ENCODE data around the gene PIK3C3.

The PIK3C3 gene

DNA sequence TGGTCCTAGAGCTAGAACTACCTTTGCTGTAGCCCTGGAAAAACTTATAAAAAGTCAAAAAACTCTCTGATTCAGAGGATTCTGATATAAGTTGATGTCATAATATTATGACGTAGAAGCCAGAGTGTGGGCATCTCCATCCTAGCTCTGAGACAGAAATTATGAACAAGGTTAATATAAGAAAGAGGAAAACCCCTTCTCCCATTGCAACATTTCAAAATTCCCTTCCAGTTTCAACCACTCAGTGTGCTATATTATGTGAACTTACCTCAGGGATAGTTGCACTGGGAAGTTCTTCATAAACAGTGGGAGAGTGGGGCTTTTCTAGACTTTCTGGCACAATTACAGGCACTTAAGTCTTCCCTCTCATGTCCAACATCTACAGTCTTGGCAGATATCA, 171.6 kb downstream of the PIK3C3 start:
- no peak for DNase-seq (ENCODE audit: low read depth in 2 of 2)

DNA sequence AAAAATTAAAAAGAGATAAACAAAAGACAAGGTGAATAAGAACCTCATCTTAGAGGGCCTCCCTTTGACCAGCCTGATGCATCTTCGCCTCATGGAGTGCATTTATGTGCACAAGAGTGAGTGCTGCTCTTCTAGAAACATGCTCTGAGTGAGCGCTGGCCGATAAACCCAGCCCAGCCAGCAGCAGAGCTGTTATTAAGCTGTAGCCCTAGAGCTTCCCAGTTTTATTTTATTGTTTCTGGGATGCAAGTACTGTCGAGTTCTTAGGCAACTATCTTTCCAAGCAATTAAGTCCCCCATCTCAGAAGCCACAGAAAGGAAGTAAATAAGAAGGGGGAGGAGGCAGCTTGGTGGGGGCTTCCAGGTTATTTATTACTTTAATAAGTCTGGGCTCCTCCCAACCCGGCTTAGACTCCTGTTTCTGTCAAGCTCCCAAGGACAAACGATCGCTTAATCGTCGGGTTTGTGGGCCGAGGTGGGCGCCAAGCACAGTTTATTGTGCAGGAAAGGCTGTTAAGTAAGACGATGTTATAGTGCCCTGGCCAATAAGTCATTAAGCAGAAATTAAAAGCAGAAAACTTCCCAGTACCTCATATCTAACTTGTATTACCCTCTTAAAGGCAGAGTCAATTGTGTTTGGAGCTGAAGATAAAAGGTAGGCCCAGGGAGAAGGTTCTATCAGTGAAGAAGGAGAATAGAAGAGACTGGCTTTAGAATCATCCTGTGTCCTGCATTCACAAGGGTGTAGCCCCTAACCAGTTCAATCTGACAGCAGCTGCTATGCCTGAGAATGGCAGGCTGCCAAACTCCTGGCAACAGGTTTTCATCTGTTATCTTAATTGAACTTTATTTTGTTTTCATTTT, 176.3 kb downstream of the PIK3C3 start:
- DNase-seq (ENCODE audit: low read depth in 2 of 2) = no peak

DNA sequence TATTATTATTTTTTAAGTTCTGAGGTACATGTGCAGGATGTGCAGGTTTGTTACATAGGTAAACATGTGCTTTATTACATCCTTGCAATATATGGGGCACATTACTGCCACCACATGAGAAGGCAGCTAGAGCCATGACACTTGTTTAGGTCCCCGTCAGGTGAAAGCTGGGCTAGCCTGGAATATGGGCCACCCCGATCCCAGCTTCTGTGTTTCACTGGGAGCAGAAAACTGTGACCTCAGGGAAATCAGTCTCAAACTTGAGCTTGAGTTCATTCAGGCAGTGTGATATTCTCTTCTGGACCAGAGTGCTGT, 176.9 kb downstream of the PIK3C3 start:
- no peak for DNase-seq (ENCODE audit: low read depth in 2 of 2)

Measured in activated CD8-positive, alpha-beta memory T cell treated with anti-CD3 and anti-CD28 coated beads for 4 hours (primary cell).